ENCODE measurements around the gene ADIPOR2. TPM values are rescaled to one million over a fixed set of nuclear protein-coding genes. Genes with fewer than 3 reads are reported as not detected.

The ADIPOR2 gene
- total RNA-seq, 4 donors from 2014 or later = 75.1 to 119 (median 93.4) TPM

DNA sequence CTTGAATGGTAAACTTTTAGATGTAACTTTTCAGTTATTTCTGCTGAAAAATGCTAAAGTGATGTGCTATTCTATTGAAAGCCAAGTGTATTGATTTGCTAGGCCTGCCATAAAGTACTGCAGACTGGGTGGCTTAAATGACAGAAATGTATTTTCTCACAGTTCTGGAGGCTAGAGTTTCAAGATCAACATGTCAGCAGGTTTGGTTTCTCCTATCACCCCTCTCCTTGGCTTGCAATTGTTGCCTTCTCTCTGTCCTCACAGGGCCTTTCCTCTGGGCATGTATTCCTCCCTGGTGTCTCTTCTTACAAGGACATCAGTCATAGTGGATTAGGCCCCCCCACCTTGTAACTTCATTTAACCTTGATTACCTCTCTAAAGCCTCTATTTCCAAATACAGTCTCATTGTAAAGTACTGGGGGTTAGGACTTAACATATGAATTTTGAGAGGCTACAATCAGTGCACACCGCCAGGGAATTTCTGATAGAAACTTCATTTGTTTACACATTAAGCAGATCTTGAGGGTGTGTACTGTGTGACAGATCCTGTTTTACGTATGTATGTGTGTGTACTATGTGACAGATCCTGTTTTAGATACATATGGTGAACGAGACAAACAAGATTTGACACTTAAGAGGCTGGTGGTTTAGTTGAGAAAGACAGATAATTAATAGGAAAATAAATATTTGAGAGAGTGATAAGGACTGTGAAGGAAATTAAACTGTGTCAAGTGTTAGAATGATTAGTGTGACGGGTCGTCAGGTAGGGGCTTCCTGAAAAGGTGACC lies 49.5 kb downstream of the ADIPOR2 start:
- no peak for ATAC-seq (ENCODE audit: low FRiP score)
- DNase-seq (ENCODE audit: low spot score) = no peak
- TF ChIP-seq, protein P1, sequence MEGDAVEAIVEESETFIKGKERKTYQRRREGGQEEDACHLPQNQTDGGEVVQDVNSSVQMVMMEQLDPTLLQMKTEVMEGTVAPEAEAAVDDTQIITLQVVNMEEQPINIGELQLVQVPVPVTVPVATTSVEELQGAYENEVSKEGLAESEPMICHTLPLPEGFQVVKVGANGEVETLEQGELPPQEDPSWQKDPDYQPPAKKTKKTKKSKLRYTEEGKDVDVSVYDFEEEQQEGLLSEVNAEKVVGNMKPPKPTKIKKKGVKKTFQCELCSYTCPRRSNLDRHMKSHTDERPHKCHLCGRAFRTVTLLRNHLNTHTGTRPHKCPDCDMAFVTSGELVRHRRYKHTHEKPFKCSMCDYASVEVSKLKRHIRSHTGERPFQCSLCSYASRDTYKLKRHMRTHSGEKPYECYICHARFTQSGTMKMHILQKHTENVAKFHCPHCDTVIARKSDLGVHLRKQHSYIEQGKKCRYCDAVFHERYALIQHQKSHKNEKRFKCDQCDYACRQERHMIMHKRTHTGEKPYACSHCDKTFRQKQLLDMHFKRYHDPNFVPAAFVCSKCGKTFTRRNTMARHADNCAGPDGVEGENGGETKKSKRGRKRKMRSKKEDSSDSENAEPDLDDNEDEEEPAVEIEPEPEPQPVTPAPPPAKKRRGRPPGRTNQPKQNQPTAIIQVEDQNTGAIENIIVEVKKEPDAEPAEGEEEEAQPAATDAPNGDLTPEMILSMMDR (IDR thresholded peaks at IDR 0.05) = no peak

DNA sequence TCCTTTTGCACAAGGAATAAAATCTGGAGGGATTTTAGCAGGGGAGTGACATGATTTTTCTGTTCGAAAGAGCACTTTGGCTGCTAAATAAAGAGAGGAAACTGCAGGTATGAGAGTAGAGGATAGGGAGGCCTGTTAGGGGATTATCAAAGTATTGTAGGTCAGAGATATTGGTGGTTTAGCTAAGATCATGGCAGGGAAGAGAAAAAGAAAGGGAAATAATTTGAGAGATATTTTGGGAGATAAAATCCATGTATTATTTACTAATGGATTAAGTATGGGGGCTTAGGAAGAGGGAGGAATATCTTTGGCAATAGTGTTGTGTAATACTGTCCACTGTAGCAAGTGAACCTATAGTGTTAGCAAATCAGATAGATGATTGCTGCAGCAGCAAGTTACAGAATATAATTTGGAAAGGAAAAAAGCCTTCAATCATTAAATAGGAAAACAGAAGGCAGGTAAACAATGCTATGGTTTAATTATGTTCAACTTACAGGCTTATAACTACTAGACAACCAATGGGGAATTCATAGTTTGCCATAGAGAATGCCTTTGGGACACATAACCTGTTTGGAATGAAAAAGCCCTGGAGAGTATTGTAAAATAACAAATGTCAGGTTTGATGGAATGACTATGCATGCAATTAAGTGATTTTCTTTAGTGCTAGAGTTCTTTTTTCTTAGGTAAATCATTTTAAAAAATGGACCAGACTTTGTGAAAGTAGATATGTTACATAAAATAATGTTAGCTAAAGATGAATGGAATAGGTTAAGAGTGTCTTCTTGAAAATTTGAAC lies 50.5 kb downstream of the ADIPOR2 start:
- TF ChIP-seq, protein P1 (IDR thresholded peaks at IDR 0.05) = no peak
- no peak for ATAC-seq (ENCODE audit: low FRiP score)
- no peak for DNase-seq (ENCODE audit: low spot score)

DNA sequence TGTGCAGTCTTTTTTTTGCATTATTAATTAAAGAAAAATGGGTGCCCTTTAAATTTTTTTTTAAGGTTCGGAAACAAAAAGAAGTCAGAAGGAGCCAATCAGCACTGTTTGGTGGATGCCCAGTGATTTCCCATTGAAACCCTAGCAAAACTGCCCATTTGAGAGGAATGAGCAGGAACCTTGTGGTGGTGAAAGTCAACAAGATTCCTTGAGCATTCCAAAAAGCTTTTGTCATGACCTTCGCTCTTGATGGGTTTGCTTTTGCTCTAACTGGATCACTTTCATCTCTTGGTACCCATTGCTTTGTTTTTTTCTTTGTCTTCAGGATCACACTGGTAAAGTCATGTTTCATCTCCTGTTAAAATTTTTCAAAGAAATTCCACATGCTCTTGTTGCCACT lies 54.1 kb downstream of the ADIPOR2 start:
- TF ChIP-seq, protein P1 (IDR thresholded peaks at IDR 0.05) = no peak
- ATAC-seq (ENCODE audit: low FRiP score) = no peak
- DNase-seq (ENCODE audit: low spot score) = no peak

DNA sequence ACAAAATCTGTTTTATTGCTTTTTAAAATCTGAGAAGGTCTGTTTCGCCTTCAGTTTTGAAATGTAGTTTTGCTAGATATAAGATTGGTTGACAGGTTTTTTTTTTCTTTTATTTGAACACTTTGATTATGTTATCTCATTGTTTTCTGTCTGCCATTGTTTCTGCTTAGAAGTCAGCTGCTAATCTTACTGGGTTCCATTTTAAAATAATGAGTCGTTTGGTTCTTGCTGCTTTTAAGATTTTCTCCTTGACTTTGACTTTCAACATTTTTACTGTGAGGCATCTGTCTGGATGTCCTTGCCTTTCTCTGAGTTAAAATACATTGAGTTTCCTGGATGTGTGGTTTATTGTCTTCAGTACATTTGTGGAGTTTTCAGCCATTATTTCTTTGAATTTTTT lies 56.7 kb downstream of the ADIPOR2 start:
- ATAC-seq (ENCODE audit: low FRiP score) (no peak), DNase-seq (ENCODE audit: low spot score) (no peak)
- TF ChIP-seq, protein P1 (IDR thresholded peaks at IDR 0.05) = no peak

DNA sequence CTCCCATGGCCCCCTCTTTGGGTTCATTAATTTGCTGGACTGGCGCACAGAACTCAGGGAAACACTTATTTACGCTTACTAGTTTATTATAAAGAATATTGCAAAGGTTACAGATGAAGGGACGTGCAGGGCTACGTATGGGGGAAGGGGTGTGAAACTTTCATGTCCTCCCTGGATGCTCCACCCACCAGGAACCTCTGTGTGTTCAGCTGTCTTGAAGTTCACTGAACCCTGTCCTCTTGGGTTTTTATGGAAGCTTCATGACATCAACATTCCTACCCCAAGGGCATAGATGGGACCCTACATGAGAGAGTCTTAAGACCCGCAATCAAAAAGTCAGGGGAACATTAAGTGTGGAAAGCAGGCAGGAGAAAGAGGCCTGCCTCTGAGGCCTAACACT lies 58.1 kb downstream of the ADIPOR2 start:
- TF ChIP-seq, protein P1 (IDR thresholded peaks at IDR 0.05) = no peak
- no peak for DNase-seq (ENCODE audit: low spot score)
- no peak for ATAC-seq (ENCODE audit: low FRiP score)

DNA sequence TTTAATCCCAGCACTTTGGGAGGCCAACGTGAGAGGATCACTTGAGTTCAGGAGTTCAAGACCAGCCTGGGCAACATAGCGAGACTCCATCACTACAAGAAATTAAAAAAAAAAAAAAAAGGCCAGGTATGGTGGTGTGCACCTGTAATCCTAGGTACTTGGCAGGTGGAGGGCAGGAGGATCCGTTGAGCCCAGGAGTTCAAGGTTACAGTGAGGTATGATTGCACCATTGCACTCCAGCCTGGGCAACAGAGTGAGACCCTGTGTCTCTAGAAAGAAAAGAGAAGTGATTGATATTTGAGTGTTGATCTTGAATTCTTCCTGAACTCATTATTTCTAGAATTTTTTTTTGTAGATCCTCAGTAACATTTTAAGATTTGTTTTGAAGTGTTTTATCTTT lies 59.4 kb downstream of the ADIPOR2 start:
- no peak for DNase-seq (ENCODE audit: low spot score)
- TF ChIP-seq, protein P1 (IDR thresholded peaks at IDR 0.05) = no peak
- ATAC-seq (ENCODE audit: low FRiP score) = no peak
